ENCODE data around the gene ZSCAN31. TPM values are rescaled to one million over a fixed set of nuclear protein-coding genes. Genes with fewer than 3 reads are reported as not detected.

The ZSCAN31 gene
- total and polyA plus RNA-seq, 9 of the 15 experiments (the other 6 are each of a cell fraction or from before 2014, with no cell fraction given): 3.9 to 12.1 (median 7.0) TPM

DNA sequence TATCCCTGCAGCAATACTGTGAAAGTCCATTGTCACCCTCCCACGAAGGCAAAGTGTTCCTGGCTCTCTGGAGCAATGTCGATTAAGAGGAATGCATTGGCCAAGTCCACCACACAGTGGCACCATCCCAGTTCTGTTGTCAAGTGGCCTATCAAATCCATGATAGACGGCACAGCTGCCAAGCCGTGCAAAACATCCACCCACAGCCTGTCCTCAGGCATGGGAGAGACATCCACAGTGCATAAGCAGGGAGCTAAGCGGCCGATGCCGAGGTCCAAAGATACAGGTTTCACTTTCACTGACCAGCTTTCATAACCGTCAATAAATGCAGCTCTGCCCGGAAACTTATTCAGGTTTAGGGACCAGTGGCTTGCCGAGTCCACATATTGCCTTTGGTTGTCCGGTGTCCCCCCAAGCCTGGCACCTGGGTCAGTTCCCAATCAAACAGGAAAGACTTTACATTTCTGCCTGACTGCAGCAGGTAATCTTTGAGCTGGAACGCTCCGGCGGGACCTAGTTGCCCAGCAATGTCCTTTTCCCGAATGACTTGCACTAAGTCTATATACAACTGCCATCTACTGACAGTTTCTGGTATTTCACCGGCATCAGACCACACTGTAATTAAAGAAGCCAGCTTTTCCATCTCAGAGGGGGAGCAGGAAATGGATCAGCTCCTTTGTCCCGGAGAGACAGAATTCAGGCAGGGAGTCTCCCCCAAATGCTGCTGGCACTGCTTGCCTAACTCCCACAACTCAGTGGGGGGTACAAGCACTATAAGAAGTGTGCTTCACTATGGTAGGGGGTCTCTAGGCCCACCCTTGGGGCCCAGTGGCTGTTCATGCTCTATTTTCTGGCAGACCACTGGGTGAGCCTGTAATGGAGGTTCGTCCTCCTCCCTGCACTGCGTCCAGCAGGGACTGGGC, 20.1 kb upstream of the ZSCAN31 start (continued):
- TF ChIP-seq NFYB (IDR thresholded peaks at IDR 0.05; ENCODE audit: extremely low read depth, insufficient read length) (no peak), ZNF778 (CRISPR knock-in tag; IDR thresholded peaks at IDR 0.05) (no peak), POLR3G (IDR thresholded peaks at IDR 0.05; ENCODE audit: extremely low read depth, insufficient read length, insufficient replicate concordance) (no peak), JUND (IDR thresholded peaks at IDR 0.05; ENCODE audit: borderline replicate concordance, low read depth, low read length) (peak; percentile 28; the same call in 1 of the 2 replicates), JUND (tag; IDR thresholded peaks at IDR 0.05; ENCODE audit: borderline replicate concordance, low read depth, low read length) (peak; percentile 63; the same call in 2 of the 3 replicates), ZNF175 (CRISPR knock-in tag; IDR thresholded peaks at IDR 0.05; ENCODE audit: low read depth) (no peak), MEF2A (IDR thresholded peaks at IDR 0.05; ENCODE audit: control insufficient read depth, low read depth, low read length) (no peak), ZKSCAN8 (CRISPR knock-in tag; IDR thresholded peaks at IDR 0.05) (no peak), ZNF76 (CRISPR knock-in tag; IDR thresholded peaks at IDR 0.05; ENCODE audit: borderline replicate concordance) (no peak), ZBTB7A (IDR thresholded peaks at IDR 0.05; ENCODE audit: borderline replicate concordance, control insufficient read depth, low read depth, low read length) (peak; percentile 82)
- TF ChIP-seq, protein P1, sequence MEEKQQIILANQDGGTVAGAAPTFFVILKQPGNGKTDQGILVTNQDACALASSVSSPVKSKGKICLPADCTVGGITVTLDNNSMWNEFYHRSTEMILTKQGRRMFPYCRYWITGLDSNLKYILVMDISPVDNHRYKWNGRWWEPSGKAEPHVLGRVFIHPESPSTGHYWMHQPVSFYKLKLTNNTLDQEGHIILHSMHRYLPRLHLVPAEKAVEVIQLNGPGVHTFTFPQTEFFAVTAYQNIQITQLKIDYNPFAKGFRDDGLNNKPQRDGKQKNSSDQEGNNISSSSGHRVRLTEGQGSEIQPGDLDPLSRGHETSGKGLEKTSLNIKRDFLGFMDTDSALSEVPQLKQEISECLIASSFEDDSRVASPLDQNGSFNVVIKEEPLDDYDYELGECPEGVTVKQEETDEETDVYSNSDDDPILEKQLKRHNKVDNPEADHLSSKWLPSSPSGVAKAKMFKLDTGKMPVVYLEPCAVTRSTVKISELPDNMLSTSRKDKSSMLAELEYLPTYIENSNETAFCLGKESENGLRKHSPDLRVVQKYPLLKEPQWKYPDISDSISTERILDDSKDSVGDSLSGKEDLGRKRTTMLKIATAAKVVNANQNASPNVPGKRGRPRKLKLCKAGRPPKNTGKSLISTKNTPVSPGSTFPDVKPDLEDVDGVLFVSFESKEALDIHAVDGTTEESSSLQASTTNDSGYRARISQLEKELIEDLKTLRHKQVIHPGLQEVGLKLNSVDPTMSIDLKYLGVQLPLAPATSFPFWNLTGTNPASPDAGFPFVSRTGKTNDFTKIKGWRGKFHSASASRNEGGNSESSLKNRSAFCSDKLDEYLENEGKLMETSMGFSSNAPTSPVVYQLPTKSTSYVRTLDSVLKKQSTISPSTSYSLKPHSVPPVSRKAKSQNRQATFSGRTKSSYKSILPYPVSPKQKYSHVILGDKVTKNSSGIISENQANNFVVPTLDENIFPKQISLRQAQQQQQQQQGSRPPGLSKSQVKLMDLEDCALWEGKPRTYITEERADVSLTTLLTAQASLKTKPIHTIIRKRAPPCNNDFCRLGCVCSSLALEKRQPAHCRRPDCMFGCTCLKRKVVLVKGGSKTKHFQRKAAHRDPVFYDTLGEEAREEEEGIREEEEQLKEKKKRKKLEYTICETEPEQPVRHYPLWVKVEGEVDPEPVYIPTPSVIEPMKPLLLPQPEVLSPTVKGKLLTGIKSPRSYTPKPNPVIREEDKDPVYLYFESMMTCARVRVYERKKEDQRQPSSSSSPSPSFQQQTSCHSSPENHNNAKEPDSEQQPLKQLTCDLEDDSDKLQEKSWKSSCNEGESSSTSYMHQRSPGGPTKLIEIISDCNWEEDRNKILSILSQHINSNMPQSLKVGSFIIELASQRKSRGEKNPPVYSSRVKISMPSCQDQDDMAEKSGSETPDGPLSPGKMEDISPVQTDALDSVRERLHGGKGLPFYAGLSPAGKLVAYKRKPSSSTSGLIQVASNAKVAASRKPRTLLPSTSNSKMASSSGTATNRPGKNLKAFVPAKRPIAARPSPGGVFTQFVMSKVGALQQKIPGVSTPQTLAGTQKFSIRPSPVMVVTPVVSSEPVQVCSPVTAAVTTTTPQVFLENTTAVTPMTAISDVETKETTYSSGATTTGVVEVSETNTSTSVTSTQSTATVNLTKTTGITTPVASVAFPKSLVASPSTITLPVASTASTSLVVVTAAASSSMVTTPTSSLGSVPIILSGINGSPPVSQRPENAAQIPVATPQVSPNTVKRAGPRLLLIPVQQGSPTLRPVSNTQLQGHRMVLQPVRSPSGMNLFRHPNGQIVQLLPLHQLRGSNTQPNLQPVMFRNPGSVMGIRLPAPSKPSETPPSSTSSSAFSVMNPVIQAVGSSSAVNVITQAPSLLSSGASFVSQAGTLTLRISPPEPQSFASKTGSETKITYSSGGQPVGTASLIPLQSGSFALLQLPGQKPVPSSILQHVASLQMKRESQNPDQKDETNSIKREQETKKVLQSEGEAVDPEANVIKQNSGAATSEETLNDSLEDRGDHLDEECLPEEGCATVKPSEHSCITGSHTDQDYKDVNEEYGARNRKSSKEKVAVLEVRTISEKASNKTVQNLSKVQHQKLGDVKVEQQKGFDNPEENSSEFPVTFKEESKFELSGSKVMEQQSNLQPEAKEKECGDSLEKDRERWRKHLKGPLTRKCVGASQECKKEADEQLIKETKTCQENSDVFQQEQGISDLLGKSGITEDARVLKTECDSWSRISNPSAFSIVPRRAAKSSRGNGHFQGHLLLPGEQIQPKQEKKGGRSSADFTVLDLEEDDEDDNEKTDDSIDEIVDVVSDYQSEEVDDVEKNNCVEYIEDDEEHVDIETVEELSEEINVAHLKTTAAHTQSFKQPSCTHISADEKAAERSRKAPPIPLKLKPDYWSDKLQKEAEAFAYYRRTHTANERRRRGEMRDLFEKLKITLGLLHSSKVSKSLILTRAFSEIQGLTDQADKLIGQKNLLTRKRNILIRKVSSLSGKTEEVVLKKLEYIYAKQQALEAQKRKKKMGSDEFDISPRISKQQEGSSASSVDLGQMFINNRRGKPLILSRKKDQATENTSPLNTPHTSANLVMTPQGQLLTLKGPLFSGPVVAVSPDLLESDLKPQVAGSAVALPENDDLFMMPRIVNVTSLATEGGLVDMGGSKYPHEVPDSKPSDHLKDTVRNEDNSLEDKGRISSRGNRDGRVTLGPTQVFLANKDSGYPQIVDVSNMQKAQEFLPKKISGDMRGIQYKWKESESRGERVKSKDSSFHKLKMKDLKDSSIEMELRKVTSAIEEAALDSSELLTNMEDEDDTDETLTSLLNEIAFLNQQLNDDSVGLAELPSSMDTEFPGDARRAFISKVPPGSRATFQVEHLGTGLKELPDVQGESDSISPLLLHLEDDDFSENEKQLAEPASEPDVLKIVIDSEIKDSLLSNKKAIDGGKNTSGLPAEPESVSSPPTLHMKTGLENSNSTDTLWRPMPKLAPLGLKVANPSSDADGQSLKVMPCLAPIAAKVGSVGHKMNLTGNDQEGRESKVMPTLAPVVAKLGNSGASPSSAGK (IDR thresholded peaks at IDR 0.05): no peak; the same call in 1 of the 2 replicates
- TF ChIP-seq, protein P2, sequence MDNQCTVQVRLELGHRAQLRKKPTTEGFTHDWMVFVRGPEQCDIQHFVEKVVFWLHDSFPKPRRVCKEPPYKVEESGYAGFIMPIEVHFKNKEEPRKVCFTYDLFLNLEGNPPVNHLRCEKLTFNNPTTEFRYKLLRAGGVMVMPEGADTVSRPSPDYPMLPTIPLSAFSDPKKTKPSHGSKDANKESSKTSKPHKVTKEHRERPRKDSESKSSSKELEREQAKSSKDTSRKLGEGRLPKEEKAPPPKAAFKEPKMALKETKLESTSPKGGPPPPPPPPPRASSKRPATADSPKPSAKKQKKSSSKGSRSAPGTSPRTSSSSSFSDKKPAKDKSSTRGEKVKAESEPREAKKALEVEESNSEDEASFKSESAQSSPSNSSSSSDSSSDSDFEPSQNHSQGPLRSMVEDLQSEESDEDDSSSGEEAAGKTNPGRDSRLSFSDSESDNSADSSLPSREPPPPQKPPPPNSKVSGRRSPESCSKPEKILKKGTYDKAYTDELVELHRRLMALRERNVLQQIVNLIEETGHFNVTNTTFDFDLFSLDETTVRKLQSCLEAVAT (IDR thresholded peaks at IDR 0.05): peak in 1 of 2 experiments; percentile 33; a peak in 1 of 4 replicates

All from K562 (cell line).